ENCODE data around the gene CAMK1D.

- TF ChIP-seq BHLHE40 (IDR thresholded peaks at IDR 0.05; ENCODE audit: low read depth, low read length) (no peak), CTCF (conservative IDR thresholded peaks at IDR 0.05; ENCODE audit: low read depth, low read length) (no peak), ELK1 (IDR thresholded peaks at IDR 0.05; ENCODE audit: borderline replicate concordance, low read depth, low read length) (no peak), POLR2A (IDR thresholded peaks at IDR 0.05; ENCODE audit: low read depth, low read length) (no peak), MAFK (IDR thresholded peaks at IDR 0.05; ENCODE audit: low read depth, low read length) (no peak)
Measured at GRCh38 chr10:12658526-12658925, 309.2 kb downstream of the CAMK1D start.

Measured in IMR-90 (cell line).